ENCODE results near the gene PTGES3L. TPM values are rescaled to one million over a fixed set of nuclear protein-coding genes. Genes with fewer than 3 reads are reported as not detected.
"Not testable (repeated sequence)": the region's sequence is repeated elsewhere in the genome, so short reads cannot be mapped to it uniquely, and the experiment has no call there.

The PTGES3L gene
- total RNA-seq, 1 donor from 2014 or later: 1.2 TPM

GRCh38 chr17:42919522-42920077 lies 60.3 kb downstream of the PTGES3L start:
- DNase-seq: not testable (repeated sequence)

- no peak for DNase-seq
Observed at GRCh38 chr17:42918902-42919521, 60.9 kb downstream of the PTGES3L start.

Small RNA genes lying within 50 kb of the gene (small RNA-seq; reads per million reads assigned to genes)
- gene AARSD1: 0.15 reads per million
- not detected for gene RF00561

Other genes with a start within 250 kb of the PTGES3L start
- gene EZH1, start 235.0 kb downstream of the PTGES3L start, total RNA-seq: 23.2 TPM
- 14.3 TPM for gene RAMP2, start 218.9 kb downstream of the PTGES3L start, total RNA-seq
- 24.5 TPM for gene VPS25, start 206.6 kb downstream of the PTGES3L start, total RNA-seq
- gene WNK4, start 199.5 kb downstream of the PTGES3L start, total RNA-seq: 0.31 TPM
- 61.8 TPM for gene COA3, start 181.4 kb downstream of the PTGES3L start, total RNA-seq
- 0.47 TPM for gene CNTD1, start 181.2 kb downstream of the PTGES3L start, total RNA-seq
- gene BECN1, start 155.8 kb downstream of the PTGES3L start, total RNA-seq: 57.7 TPM
- 39.8 TPM for gene PSME3, start 146.7 kb downstream of the PTGES3L start, total RNA-seq
- 0.78 TPM for gene AOC2, start 135.5 kb downstream of the PTGES3L start, total RNA-seq
- 0.16 TPM for gene AOC3, start 128.9 kb downstream of the PTGES3L start, total RNA-seq
- gene G6PC1, start 79.3 kb downstream of the PTGES3L start, total RNA-seq: not detected
- 26.8 TPM for gene AARSD1, start 15.6 kb downstream of the PTGES3L start, total RNA-seq
- gene RUNDC1, start 485 bp upstream of the PTGES3L start, total RNA-seq: 13.3 TPM
- gene RPL27, start 18.3 kb upstream of the PTGES3L start, total RNA-seq: 891 TPM
- gene IFI35, start 26.7 kb upstream of the PTGES3L start, total RNA-seq: 2.5 TPM
- 58.3 TPM for gene VAT1, start 42.3 kb upstream of the PTGES3L start, total RNA-seq
- 3.6 TPM for gene RND2, start 45.2 kb upstream of the PTGES3L start, total RNA-seq
- gene BRCA1, start 145.3 kb upstream of the PTGES3L start, total RNA-seq: 6.4 TPM
- 64.3 TPM for gene NBR1, start 191.1 kb upstream of the PTGES3L start, total RNA-seq
- 0.62 TPM for gene TMEM106A, start 231.8 kb upstream of the PTGES3L start, total RNA-seq
- not detected for gene CCDC200, start 248.5 kb upstream of the PTGES3L start, total RNA-seq